ENCODE results near the gene ATF6B. TPM values are rescaled to one million over a fixed set of nuclear protein-coding genes. Genes with fewer than 3 reads are reported as not detected.

ATF6B gene
- total and polyA plus RNA-seq, 2 of the 13 experiments (the other 11 are each of a cell fraction or from before 2014, with no cell fraction given): 18.1 to 44.0 TPM

GRCh38 chr6:32087574-32088486 lies 40.2 kb downstream of the ATF6B start (continued):
- TF ChIP-seq ZNF281 (CRISPR knock-in tag; IDR thresholded peaks at IDR 0.05; ENCODE audit: borderline replicate concordance): peak; percentile 91
- TF ChIP-seq ZBTB1 (CRISPR knock-in tag; IDR thresholded peaks at IDR 0.05; ENCODE audit: borderline replicate concordance): no peak
- TF ChIP-seq ZNF577 (CRISPR knock-in tag; IDR thresholded peaks at IDR 0.05; ENCODE audit: borderline replicate concordance, low read depth): no peak
- no peak for TF ChIP-seq SIN3A (IDR thresholded peaks at IDR 0.05; ENCODE audit: borderline replicate concordance, low read depth, low read length)
- TF ChIP-seq ZFY (CRISPR knock-in tag; IDR thresholded peaks at IDR 0.05): peak; percentile 61; the same call in 1 of the 2 replicates
- TF ChIP-seq RXRA (CRISPR knock-in tag; IDR thresholded peaks at IDR 0.05): peak; percentile 69
- no peak for TF ChIP-seq ZNF782 (CRISPR knock-in tag; IDR thresholded peaks at IDR 0.05; ENCODE audit: borderline replicate concordance)
- TF ChIP-seq, protein P1, sequence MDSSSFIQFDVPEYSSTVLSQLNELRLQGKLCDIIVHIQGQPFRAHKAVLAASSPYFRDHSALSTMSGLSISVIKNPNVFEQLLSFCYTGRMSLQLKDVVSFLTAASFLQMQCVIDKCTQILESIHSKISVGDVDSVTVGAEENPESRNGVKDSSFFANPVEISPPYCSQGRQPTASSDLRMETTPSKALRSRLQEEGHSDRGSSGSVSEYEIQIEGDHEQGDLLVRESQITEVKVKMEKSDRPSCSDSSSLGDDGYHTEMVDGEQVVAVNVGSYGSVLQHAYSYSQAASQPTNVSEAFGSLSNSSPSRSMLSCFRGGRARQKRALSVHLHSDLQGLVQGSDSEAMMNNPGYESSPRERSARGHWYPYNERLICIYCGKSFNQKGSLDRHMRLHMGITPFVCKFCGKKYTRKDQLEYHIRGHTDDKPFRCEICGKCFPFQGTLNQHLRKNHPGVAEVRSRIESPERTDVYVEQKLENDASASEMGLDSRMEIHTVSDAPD (CRISPR knock-in tag; IDR thresholded peaks at IDR 0.05): no peak
- no peak for TF ChIP-seq ZBTB3 (CRISPR knock-in tag; IDR thresholded peaks at IDR 0.05; ENCODE audit: borderline replicate concordance, low read depth)
- TF ChIP-seq, protein P2, sequence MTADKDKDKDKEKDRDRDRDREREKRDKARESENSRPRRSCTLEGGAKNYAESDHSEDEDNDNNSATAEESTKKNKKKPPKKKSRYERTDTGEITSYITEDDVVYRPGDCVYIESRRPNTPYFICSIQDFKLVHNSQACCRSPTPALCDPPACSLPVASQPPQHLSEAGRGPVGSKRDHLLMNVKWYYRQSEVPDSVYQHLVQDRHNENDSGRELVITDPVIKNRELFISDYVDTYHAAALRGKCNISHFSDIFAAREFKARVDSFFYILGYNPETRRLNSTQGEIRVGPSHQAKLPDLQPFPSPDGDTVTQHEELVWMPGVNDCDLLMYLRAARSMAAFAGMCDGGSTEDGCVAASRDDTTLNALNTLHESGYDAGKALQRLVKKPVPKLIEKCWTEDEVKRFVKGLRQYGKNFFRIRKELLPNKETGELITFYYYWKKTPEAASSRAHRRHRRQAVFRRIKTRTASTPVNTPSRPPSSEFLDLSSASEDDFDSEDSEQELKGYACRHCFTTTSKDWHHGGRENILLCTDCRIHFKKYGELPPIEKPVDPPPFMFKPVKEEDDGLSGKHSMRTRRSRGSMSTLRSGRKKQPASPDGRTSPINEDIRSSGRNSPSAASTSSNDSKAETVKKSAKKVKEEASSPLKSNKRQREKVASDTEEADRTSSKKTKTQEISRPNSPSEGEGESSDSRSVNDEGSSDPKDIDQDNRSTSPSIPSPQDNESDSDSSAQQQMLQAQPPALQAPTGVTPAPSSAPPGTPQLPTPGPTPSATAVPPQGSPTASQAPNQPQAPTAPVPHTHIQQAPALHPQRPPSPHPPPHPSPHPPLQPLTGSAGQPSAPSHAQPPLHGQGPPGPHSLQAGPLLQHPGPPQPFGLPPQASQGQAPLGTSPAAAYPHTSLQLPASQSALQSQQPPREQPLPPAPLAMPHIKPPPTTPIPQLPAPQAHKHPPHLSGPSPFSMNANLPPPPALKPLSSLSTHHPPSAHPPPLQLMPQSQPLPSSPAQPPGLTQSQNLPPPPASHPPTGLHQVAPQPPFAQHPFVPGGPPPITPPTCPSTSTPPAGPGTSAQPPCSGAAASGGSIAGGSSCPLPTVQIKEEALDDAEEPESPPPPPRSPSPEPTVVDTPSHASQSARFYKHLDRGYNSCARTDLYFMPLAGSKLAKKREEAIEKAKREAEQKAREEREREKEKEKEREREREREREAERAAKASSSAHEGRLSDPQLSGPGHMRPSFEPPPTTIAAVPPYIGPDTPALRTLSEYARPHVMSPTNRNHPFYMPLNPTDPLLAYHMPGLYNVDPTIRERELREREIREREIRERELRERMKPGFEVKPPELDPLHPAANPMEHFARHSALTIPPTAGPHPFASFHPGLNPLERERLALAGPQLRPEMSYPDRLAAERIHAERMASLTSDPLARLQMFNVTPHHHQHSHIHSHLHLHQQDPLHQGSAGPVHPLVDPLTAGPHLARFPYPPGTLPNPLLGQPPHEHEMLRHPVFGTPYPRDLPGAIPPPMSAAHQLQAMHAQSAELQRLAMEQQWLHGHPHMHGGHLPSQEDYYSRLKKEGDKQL (CRISPR knock-in tag; IDR thresholded peaks at IDR 0.05; ENCODE audit: low read depth): no peak
- TF ChIP-seq ZGPAT (CRISPR knock-in tag; IDR thresholded peaks at IDR 0.05): peak; percentile 54; the same call in 1 of the 2 replicates
- TF ChIP-seq, protein P3, sequence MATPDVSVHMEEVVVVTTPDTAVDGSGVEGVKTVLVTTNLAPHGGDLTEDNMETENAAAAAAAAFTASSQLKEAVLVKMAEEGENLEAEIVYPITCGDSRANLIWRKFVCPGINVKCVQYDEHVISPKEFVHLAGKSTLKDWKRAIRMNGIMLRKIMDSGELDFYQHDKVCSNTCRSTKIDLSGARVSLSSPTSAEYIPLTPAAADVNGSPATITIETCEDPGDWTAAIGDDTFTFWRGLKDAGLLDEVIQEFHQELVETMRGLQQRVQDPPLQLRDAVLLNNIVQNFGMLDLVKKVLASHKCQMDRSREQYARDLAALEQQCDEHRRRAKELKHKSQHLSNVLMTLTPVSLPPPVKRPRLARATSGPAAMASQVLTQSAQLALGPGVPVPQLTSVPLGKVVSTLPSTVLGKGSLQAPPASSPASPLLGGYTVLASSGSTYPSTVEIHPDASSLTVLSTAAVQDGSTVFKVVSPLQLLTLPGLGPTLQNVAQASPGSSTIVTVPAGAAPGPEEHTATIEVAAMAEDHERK (CRISPR knock-in tag; IDR thresholded peaks at IDR 0.05; ENCODE audit: low read depth): no peak
- TF ChIP-seq ISX (CRISPR knock-in tag; conservative IDR thresholded peaks at IDR 0.05): no peak
- TF ChIP-seq ZNF282 (IDR thresholded peaks at IDR 0.05; ENCODE audit: partially characterized antibody): no peak
- no peak for TF ChIP-seq NBN (conservative IDR thresholded peaks at IDR 0.05)

Data from HepG2 (cell line).